Naive B cell (primary cell): ENCODE measurements around the gene UXS1. TPM values are rescaled to one million over a fixed set of nuclear protein-coding genes. Genes with fewer than 3 reads are reported as not detected.

Experiments used
- ATAC-seq, 2 donors: fragments of 150-1000 bp; cut with Tn5 transposase; 2 replicates each; pipeline ENCODE4 v1.10.0; 2021; ENCODE audit warnings: low read depth in 2 of 2, mild to moderate bottlenecking in 2 of 2, moderate library complexity in 2 of 2
- DNase-seq: peaks from one replicate; pipeline ENCODE4 v3.0.0; 2022
- H3K27ac Mint-ChIP-seq, 6 donors: one replicate each; pipeline ENCODE4 v1.8.0; 2020 to 2022; ENCODE audit warnings: mild to moderate bottlenecking in 6 of 6, mixed read lengths in 6 of 6, moderate library complexity in 5 of 6, inconsistent platforms in 2 of 6
- H3K27me3 Mint-ChIP-seq, 3 donors: one replicate each; pipeline ENCODE4 v1.8.0; 2021 to 2022; ENCODE audit warnings: mixed read lengths in 3 of 3, mild to moderate bottlenecking in 1 of 3
- H3K36me3 Mint-ChIP-seq, 2 donors: one replicate each; pipeline ENCODE4 v1.8.0; 2020 to 2022; ENCODE audit warnings: mixed read lengths in 2 of 2, inconsistent platforms in 1 of 2, mild to moderate bottlenecking in 1 of 2
- H3K4me1 Mint-ChIP-seq, 3 donors: one replicate each; pipeline ENCODE4 v1.8.0; 2020 to 2022; ENCODE audit warnings: mixed read lengths in 3 of 3, inconsistent platforms in 1 of 3, mild to moderate bottlenecking in 1 of 3, moderate library complexity in 1 of 3
- H3K4me3 Mint-ChIP-seq, 8 donors: one replicate each; pipeline ENCODE4 v1.8.0; 2020 to 2022; ENCODE audit warnings: mild to moderate bottlenecking in 8 of 8, mixed read lengths in 8 of 8, moderate library complexity in 8 of 8, inconsistent platforms in 2 of 8
- H3K9me3 Mint-ChIP-seq, 7 donors: one replicate each; pipeline ENCODE4 v1.8.0; 2020 to 2022; ENCODE audit warnings: mixed read lengths in 7 of 7, mild to moderate bottlenecking in 5 of 7, inconsistent platforms in 2 of 7, moderate library complexity in 1 of 7
- polyA plus RNA-seq, 6 donors: library from polyadenylated mRNA; unstranded; fragments of 300-500 nt; fragmentation: Illumina TruSeq; gene quantifications; one replicate each; pipeline ENCODE4 v1.2.3, GENCODE V29; 2021; ENCODE audit warnings: low read depth in 6 of 6

UXS1 gene
- polyA plus RNA-seq, 6 donors from 2014 or later, result 26.8 to 61.0 (median 51.1) TPM

GRCh38 chr2:106117882-106118684 lies 76.0 kb downstream of the UXS1 start:
- ATAC-seq, result no peak
- peak overlapping the region in 2 of 6 donors; percentile 15 to 82 for H3K27ac Mint-ChIP-seq
- H3K36me3 Mint-ChIP-seq, result peaks cover 0 to 5% of the 10 kb centered on the region in 2 donors

GRCh38 chr2:106117347-106117746 lies 76.8 kb downstream of the UXS1 start:
- H3K4me1 Mint-ChIP-seq, result peaks cover 15 to 26% (median 21%) of the 10 kb centered on the region in 3 donors
- ATAC-seq (no peak), DNase-seq (no peak)
- peak overlapping the region in 1 of 6 donors; percentile 82 for H3K27ac Mint-ChIP-seq
- no peaks in the 10 kb centered on the region for H3K27me3 Mint-ChIP-seq
- H3K36me3 Mint-ChIP-seq, result peaks cover 0 to 5% of the 10 kb centered on the region in 2 donors
- H3K9me3 Mint-ChIP-seq, result no peaks in the 10 kb centered on the region
- no peak overlapping the region for H3K4me3 Mint-ChIP-seq

More at GRCh38 chr2:106117882-106118684, 76.0 kb downstream of the UXS1 start:
- Mint-ChIP-seq H3K4me1 (peaks cover 15 to 26% (median 21%) of the 10 kb centered on the region in 3 donors), H3K9me3 (no peaks in the 10 kb centered on the region), H3K4me3 (peak overlapping the region in 1 of 8 donors; percentile 57), H3K27me3 (no peaks in the 10 kb centered on the region)
- DNase-seq, result no peak

GRCh38 chr2:106116248-106116647 lies 77.9 kb downstream of the UXS1 start:
- Mint-ChIP-seq H3K4me1 (peaks cover 15 to 26% (median 21%) of the 10 kb centered on the region in 3 donors), H3K4me3 (no peak overlapping the region), H3K27me3 (no peaks in the 10 kb centered on the region), H3K9me3 (no peaks in the 10 kb centered on the region), H3K36me3 (peaks cover 7% of the 10 kb centered on the region in 2 donors), H3K27ac (no peak overlapping the region)
- DNase-seq, result no peak
- ATAC-seq, result no peak

DNA sequence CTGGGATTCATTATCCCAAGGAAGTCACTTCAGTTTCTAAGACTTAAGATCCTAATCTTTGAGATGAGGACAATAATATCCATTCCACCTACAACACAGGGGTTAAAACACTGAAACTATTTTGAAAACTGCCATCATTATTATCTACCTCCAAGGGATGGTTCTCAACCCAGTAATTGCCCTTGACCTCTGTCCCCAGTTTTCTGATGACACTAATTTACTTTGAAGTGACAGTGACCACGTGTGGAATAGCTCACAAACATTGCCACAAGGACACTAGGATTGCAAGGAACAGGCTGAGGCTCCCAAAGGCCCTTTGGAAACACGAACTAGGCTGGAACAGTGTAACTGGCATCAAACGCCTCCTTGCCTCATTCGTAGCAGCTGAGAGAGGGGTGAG lies 78.4 kb downstream of the UXS1 start:
- H3K36me3 Mint-ChIP-seq, result peaks cover 12 to 13% of the 10 kb centered on the region in 2 donors

GRCh38 chr2:106115250-106115649 lies 78.9 kb downstream of the UXS1 start:
- peaks cover 14 to 16% of the 10 kb centered on the region in 2 donors for H3K36me3 Mint-ChIP-seq

More for the DNA sequence above, 78.4 kb downstream of the UXS1 start:
- peak overlapping the region in 1 of 6 donors; percentile 69 for H3K27ac Mint-ChIP-seq
- H3K9me3 Mint-ChIP-seq, result no peaks in the 10 kb centered on the region
- DNase-seq (no peak), ATAC-seq (no peak)
- no peak overlapping the region for H3K4me3 Mint-ChIP-seq
- H3K27me3 Mint-ChIP-seq, result no peaks in the 10 kb centered on the region
- H3K4me1 Mint-ChIP-seq, result peaks cover 12 to 23% (median 22%) of the 10 kb centered on the region in 3 donors

DNA sequence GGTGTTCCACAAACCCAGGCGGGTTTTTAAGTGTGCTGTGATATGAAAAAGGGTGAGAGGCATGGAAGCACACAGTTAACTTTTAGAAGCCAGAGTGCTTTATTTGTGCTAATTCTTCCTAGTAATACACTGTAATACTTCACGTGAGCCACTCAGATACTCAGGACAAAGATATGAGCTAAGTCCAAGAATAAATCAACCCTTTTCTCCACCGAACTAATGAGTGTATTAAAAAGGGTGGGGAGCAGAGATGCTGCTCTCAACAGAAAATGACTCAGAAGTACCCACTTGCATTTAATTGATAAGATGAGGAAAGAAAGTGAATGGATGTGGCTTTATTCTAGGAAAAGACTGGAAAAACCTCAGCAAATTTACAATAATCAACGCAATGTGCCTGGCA lies 79.9 kb downstream of the UXS1 start:
- Mint-ChIP-seq H3K4me3 (no peak overlapping the region), H3K4me1 (peaks cover 0 to 11% (median 9%) of the 10 kb centered on the region in 3 donors), H3K27ac (no peak overlapping the region), H3K9me3 (no peaks in the 10 kb centered on the region), H3K27me3 (no peaks in the 10 kb centered on the region), H3K36me3 (peaks cover 14 to 16% of the 10 kb centered on the region in 2 donors)
- no peak for ATAC-seq
- no peak for DNase-seq

More at GRCh38 chr2:106115250-106115649, 78.9 kb downstream of the UXS1 start:
- no peak for DNase-seq
- Mint-ChIP-seq H3K4me1 (peaks cover 8 to 20% (median 19%) of the 10 kb centered on the region in 3 donors), H3K4me3 (no peak overlapping the region), H3K27me3 (no peaks in the 10 kb centered on the region), H3K9me3 (no peaks in the 10 kb centered on the region), H3K27ac (peak overlapping the region in 1 of 6 donors; percentile 69)
- ATAC-seq, result no peak

- peaks cover 14 to 16% of the 10 kb centered on the region in 2 donors for H3K36me3 Mint-ChIP-seq
These were observed 80.6 kb downstream of the UXS1 start for GRCh38 chr2:106113361-106113966.

DNA sequence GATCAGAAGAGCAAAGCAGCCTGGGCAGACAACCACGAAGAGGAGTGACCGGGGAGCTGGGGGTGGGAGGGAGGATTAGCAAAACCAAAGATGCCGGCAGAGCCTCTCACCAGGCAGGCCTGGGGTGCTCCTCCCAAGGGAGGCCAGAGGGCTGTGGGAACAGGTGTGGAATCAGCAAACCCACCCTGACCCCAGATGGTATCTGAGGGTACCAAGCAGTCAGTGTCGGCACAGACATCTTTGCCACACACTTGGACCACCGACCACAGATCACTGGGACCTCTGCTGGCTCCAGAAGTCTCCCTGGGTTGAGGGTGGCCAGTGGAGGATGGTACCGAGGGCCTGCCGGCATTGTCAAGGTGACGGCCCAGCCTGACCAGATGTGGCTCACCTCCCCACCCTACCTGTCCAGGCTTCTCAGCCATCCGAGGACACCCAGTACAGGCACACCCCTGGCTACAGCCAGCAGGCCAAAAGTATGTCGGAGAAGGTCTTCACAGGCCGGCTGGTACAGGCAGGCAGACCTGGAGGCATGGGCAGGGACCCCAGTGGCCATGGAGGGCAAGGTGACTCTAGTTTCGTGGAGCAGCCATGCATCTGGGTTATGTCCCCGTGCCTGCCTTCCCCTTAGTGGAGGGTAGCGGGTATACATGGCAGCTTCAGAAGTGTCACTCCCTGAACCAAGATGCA lies 82.1 kb downstream of the UXS1 start:
- ATAC-seq (no peak), DNase-seq (no peak)
- Mint-ChIP-seq H3K4me1 (peaks cover 0 to 11% (median 2%) of the 10 kb centered on the region in 3 donors), H3K36me3 (peaks cover 14 to 16% of the 10 kb centered on the region in 2 donors), H3K27me3 (no peaks in the 10 kb centered on the region), H3K9me3 (no peaks in the 10 kb centered on the region), H3K27ac (peak overlapping the region in 2 of 6 donors; percentile 22 to 69), H3K4me3 (no peak overlapping the region)

More at GRCh38 chr2:106113361-106113966, 80.6 kb downstream of the UXS1 start:
- no peak for DNase-seq
- no peak for ATAC-seq
- Mint-ChIP-seq H3K4me3 (no peak overlapping the region), H3K9me3 (no peaks in the 10 kb centered on the region), H3K4me1 (peaks cover 0 to 11% (median 6%) of the 10 kb centered on the region in 3 donors), H3K27me3 (no peaks in the 10 kb centered on the region), H3K27ac (no peak overlapping the region)

DNA sequence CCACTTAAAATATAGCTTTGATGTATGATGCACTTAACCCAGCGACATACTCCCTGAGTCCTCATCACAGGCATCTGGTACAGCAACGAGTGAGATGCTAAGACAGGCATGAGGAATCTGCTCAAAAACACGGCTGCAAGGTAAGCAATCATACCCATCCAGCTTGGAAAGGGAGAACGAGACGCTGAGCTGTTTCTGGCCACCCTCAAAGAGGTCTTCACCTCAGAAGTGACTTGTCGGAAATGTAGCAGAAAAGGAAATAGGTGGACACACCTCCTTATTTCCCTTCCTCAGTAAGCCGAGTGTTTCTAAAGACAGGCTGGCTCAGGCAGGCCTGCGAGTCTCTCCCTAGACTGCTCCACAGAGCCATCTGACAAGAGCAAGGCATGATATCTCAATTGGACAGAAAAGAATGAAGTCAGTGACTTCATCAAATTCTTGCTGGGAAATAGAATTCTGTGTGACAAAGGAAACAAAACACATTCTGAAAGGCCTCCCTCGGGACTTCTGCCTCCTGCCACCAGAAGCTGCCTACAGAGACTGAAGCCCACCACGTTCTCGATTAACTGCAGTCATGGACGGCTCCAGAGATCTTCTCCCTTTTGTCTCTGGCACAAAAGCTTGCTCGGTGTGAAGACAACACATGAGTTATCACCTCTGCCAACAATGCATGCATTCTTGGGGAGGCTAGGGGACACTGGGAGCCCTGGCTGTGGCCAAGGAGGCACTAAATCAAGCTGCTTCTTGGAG lies 84.3 kb downstream of the UXS1 start:
- no peak for DNase-seq
- no peak for ATAC-seq
- no peaks in the 10 kb centered on the region for H3K9me3 Mint-ChIP-seq
- peak overlapping the region in 3 of 6 donors; percentile 62 to 81 (median 69) for H3K27ac Mint-ChIP-seq
- H3K4me1 Mint-ChIP-seq, result peaks cover 0 to 6% (median 0%) of the 10 kb centered on the region in 3 donors
- peaks cover 14 to 16% of the 10 kb centered on the region in 2 donors for H3K36me3 Mint-ChIP-seq
- no peak overlapping the region for H3K4me3 Mint-ChIP-seq
- H3K27me3 Mint-ChIP-seq, result no peaks in the 10 kb centered on the region

DNA sequence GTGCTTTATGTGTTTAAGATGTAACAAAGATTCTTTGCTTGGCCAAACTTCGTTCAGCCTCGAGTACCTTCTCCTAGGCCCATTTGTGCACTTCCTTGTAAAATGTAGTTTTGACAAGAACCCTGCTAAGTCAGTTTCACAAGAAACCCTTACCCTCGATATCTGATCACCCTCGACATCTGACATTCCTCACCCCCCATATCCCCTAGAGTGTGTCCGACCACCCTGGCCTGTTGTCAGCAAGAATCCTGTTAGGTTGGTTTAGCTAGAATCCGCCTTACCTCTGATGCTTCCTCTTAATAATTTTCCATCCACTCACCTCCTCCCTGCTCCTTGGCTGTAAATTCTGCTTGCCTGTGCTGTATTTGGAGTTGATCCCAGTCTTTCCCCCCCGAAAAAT lies 85.3 kb downstream of the UXS1 start:
- Mint-ChIP-seq H3K27ac (no peak overlapping the region), H3K9me3 (no peaks in the 10 kb centered on the region), H3K4me1 (peaks cover 0 to 6% (median 0%) of the 10 kb centered on the region in 3 donors), H3K36me3 (peaks cover 14 to 16% of the 10 kb centered on the region in 2 donors), H3K4me3 (no peak overlapping the region), H3K27me3 (no peaks in the 10 kb centered on the region)
- ATAC-seq (no peak), DNase-seq (no peak)

DNA sequence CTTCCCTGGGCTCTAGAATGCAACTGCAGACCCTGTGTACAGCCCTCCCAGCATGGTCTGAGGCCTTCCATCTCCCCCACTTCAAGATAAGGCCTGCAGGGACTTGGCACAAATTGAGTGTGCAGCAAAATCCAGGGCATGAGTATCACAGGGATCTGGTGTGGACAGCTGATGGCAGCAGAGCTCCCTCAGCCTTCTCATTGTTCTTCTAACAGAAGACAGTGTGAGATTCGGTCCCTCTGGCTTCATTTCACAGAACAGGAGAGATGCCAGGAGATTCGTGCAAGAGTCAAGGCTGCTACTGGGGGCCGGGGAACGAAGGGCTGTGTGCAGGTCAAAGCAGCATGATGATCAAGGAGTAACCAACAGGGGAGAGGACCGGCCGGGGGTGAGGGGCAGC lies 85.8 kb downstream of the UXS1 start:
- no peaks in the 10 kb centered on the region for H3K9me3 Mint-ChIP-seq
- no peak overlapping the region for H3K4me3 Mint-ChIP-seq
- ATAC-seq, result no peak
- H3K27ac Mint-ChIP-seq, result no peak overlapping the region
- DNase-seq, result no peak
- no peaks in the 10 kb centered on the region for H3K27me3 Mint-ChIP-seq
- H3K36me3 Mint-ChIP-seq, result peaks cover 14 to 16% of the 10 kb centered on the region in 2 donors
- peaks cover 0 to 6% (median 0%) of the 10 kb centered on the region in 3 donors for H3K4me1 Mint-ChIP-seq

DNA sequence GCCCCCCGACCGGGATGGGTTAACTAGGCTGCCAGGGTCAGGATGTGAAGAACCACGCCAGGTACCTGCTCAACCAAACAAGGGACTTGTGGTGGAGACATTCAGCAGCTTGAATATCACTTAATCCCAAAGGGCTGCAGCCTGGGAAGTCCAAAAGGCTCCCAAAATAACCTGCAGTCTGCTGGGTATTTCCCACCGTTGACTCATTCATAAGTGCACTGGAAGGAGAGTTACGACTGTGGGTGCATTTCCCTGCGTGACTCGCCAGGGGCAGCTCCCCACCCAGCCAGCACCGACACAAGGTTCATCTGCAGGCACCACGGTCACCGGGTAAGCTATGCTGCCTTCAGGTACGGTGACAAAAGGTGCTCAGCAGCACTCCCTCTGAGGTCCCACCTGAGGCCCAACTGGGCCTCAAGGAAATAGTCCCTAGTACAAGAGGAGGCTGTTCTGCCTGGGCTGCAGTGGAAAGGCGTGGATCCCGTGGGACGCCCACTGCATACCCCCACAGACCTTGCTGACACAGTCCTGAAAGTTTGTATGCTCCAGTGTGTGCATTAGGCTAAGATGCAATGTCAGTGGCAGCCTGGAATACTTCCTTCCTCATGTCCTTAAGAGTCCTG lies 86.5 kb downstream of the UXS1 start:
- ATAC-seq, result peak in 1 of 2 donors; percentile 34

More for the DNA sequence above, 86.5 kb downstream of the UXS1 start:
- Mint-ChIP-seq H3K4me1 (peaks cover 0 to 6% (median 0%) of the 10 kb centered on the region in 3 donors), H3K36me3 (peaks cover 14 to 16% of the 10 kb centered on the region in 2 donors), H3K27ac (peak overlapping the region in 3 of 6 donors; percentile 6 to 74 (median 41)), H3K27me3 (no peaks in the 10 kb centered on the region), H3K9me3 (no peaks in the 10 kb centered on the region), H3K4me3 (no peak overlapping the region)
- no peak for DNase-seq
